ENCODE results near the gene TAC4. TPM values are rescaled to one million over a fixed set of nuclear protein-coding genes. Genes with fewer than 3 reads are reported as not detected.

Gene TAC4
- total RNA-seq, 1 experiment from 2014 or later: not detected

- Histone ChIP-seq H3K56ac (ENCODE audit: insufficient read length, low read depth, low read length) (no peak overlapping the region), H2BK20ac (ENCODE audit: low read depth, low read length, poor library complexity, severe bottlenecking) (no peak overlapping the region), H3K4me1 (ENCODE audit: insufficient read depth, low read length) (peaks cover 2% of the 10 kb centered on the region; the same call in 1 of the 2 replicates), H4K91ac (ENCODE audit: insufficient read length, low read depth, low read length) (no peak overlapping the region), H3K9me3 (ENCODE audit: control insufficient read depth, low read depth, low read length) (no peaks in the 10 kb centered on the region), H3K27ac (ENCODE audit: insufficient read length, low read depth, low read length) (no peak overlapping the region), H4K5ac (ENCODE audit: insufficient read length, low read depth, low read length) (no peak overlapping the region), H3K23me2 (ENCODE audit: insufficient read length, low read depth, low read length, poor library complexity, severe bottlenecking) (no peaks in the 10 kb centered on the region), H4K8ac (replicated peaks; ENCODE audit: insufficient read length, low read depth, low read length) (no peak overlapping the region), H3K79me1 (ENCODE audit: insufficient read depth, low read depth, low read length, poor library complexity, severe bottlenecking) (peaks cover 5% of the 10 kb centered on the region), H4K20me1 (ENCODE audit: control insufficient read depth, insufficient read depth, insufficient read length) (no peaks in the 10 kb centered on the region), H3K23ac (ENCODE audit: insufficient read length, low read depth, low read length) (no peak overlapping the region), H2BK120ac (ENCODE audit: low read depth, low read length, poor library complexity, severe bottlenecking) (no peak overlapping the region), H3K4me2 (ENCODE audit: insufficient read depth, insufficient read length, low read length) (no peak overlapping the region), H3K4ac (ENCODE audit: low read depth, low read length) (no peak overlapping the region), H2BK5ac (ENCODE audit: insufficient read length, low read length) (no peak overlapping the region), H3T11ph (ENCODE audit: low read length) (no peak overlapping the region), H2AK5ac (ENCODE audit: insufficient read length, low read length) (no peak overlapping the region), H3K79me2 (ENCODE audit: insufficient read depth, low read length) (peaks cover 3% of the 10 kb centered on the region; the same call in 1 of the 2 replicates), H3K9ac (ENCODE audit: extremely low read depth, insufficient read length, low read length) (no peak overlapping the region), H3K27me3 (ENCODE audit: insufficient read depth, low read length) (no peaks in the 10 kb centered on the region), H3K18ac (ENCODE audit: insufficient read length, low read depth, low read length) (no peak overlapping the region), H2BK15ac (ENCODE audit: low read depth, low read length) (no peak overlapping the region), H2AFZ (ENCODE audit: low read length) (no peak overlapping the region), H3K14ac (ENCODE audit: insufficient read depth, low read length) (no peak overlapping the region), H2BK12ac (ENCODE audit: insufficient read length, low read depth, low read length) (no peak overlapping the region)
- no CpG with 5 or more reads among the region's 2 CpGs for WGBS (ENCODE audit: extremely low coverage, insufficient read length, low lambda C conversion rate)
- Mint-ChIP-seq H3K36me3 (ENCODE audit: insufficient read depth in 1 of 3, low read depth in 3 of 3) (peaks cover 66 to 93% (median 84%) of the 10 kb centered on the region in 3 experiments; a peak in 6 of 7 replicates), H3K4me3 (no peak overlapping the region), H3K27ac (peak overlapping the region in 2 of 3 experiments; percentile 34 to 45; a peak in 1 of 7 replicates), H3K9me3 (no peaks in the 10 kb centered on the region), H3K4me1 (peaks cover 47% of the 10 kb centered on the region in 2 experiments), H3K27me3 (ENCODE audit: low read depth) (no peaks in the 10 kb centered on the region)
- no peak for DNase-seq
- no peak for TF ChIP-seq CTCF (conservative IDR thresholded peaks at IDR 0.05)
These were observed 25.0 kb downstream of the TAC4 start for GRCh38 chr17:49822829-49823228.
